Natural killer cell (primary cell): ENCODE data around the gene LYPD6B. TPM values are rescaled to one million over a fixed set of nuclear protein-coding genes. Genes with fewer than 3 reads are reported as not detected.

ENCODE experiments used
- ATAC-seq, 3 donors: fragments of 150-1000 bp in 2 of 3; fragments of 200-7000 bp in 1 of 3; cut with Tn5 transposase; 1 replicate in 1 of 3; 2 replicates in 2 of 3; pipeline ENCODE4 v1.10.0; 2021; ENCODE audit warnings: mild to moderate bottlenecking in 2 of 3, moderate library complexity in 2 of 3
- DNase-seq, 2 donors: peaks; one replicate each; pipeline versions ENCODE4 v3.0.0 to v3.0.0-alpha.2; 2013 to 2021; ENCODE audit warnings: mixed read lengths in 1 of 2
- H3K27ac ChIP-seq: one replicate; pipeline ENCODE4 v1.5.1; 2013; ENCODE audit warnings: mild to moderate bottlenecking, low read length
- H3K27me3 ChIP-seq: one replicate; pipeline ENCODE4 v1.6.1; 2013; ENCODE audit warnings: low read length; ENCODE audit not compliant: control insufficient read depth, insufficient read depth
- H3K36me3 ChIP-seq: one replicate; pipeline ENCODE4 v1.6.1; 2013; ENCODE audit warnings: low read length; ENCODE audit not compliant: control insufficient read depth, insufficient read depth
- H3K4me1 ChIP-seq: one replicate; pipeline ENCODE4 v1.6.1; 2013; ENCODE audit warnings: low read length; ENCODE audit not compliant: control insufficient read depth, insufficient read depth
- H3K4me3 ChIP-seq: one replicate; pipeline ENCODE4 v1.5.1; 2013; ENCODE audit warnings: low read length
- H3K9me3 ChIP-seq: one replicate; pipeline ENCODE4 v1.6.1; 2013; ENCODE audit warnings: low read length; ENCODE audit not compliant: control insufficient read depth, insufficient read depth
- H3K27ac Mint-ChIP-seq, 2 donors: one replicate each; pipeline ENCODE4 v1.8.0; 2022; ENCODE audit warnings: mild to moderate bottlenecking in 2 of 2, mixed read lengths in 2 of 2, moderate library complexity in 1 of 2
- H3K27me3 Mint-ChIP-seq, 2 donors: one replicate each; pipeline ENCODE4 v1.8.0; 2022; ENCODE audit warnings: low read depth in 2 of 2, mixed read lengths in 2 of 2
- H3K36me3 Mint-ChIP-seq: one replicate; pipeline ENCODE4 v1.8.0; 2022; ENCODE audit warnings: mixed read lengths
- H3K4me1 Mint-ChIP-seq, 2 donors: one replicate each; pipeline ENCODE4 v1.8.0; 2022; ENCODE audit warnings: mixed read lengths in 2 of 2
- H3K4me3 Mint-ChIP-seq: one replicate; pipeline ENCODE4 v1.8.0; 2022; ENCODE audit warnings: mild to moderate bottlenecking, moderate library complexity, mixed read lengths
- H3K9me3 Mint-ChIP-seq, 2 donors: one replicate each; pipeline ENCODE4 v1.8.0; 2022; ENCODE audit warnings: mixed read lengths in 2 of 2
- CTCF ChIP-seq: fragments of 200-600 bp; IDR thresholded peaks from one replicate; pipeline ENCODE4 v1.8.0; 2022; ENCODE audit warnings: antibody characterized with exemption
- WGBS: methylation state at CpG from one replicate; pipeline ENCODE4 v1.1.7; 2013; ENCODE audit warnings: missing lambda C conversion rate; ENCODE audit not compliant: insufficient coverage; 5-methylcytosine and 5-hydroxymethylcytosine counted together
- intact Hi-C: fragments of 100-400 bp; cut with micrococcal nuclease; formaldehyde crosslinking; loops from one replicate; pipeline ENCODE4 v1.14.2; 2022
- total RNA-seq, 4 donors: library from RNA; stranded (reverse); fragments of 120-200 nt in 1 of 4; gene quantifications; one replicate each; pipeline versions ENCODE4 v1.2.3 to v1.2.4, GENCODE V29; 2013 to 2022

Gene LYPD6B
- total RNA-seq, 3 donors from 2014 or later (not counting 1 experiment from before 2014, with no cell fraction given), result not detected

DNA sequence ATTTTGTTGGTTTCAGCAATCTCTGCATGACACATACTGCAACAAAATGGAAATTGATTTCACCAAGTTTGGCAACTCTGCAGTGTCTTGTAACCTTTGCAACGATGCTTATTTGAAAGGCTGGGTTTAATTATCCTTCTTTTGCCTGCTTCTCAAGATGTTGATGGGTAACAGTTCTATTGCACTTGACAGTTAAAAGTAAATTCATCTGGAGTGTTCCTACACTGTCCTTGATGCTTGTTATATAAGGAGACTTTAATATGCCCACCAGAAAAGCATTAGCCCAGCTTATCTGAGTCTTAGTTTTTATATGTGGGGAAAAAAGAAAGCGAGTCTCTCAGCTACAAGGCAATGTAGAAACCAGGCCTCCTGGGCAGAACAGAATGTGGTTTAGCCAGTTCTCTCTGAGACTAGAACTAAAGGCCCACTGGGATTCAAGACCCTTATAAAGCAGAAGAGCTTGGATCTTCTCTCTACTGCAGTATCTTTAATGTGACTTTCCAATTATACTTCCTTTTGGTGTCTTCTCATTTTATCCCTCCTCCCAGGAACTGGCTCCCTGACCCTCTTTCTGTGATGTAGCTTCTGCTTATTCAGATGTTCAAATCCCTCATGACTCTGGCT is 185.1 kb downstream of the LYPD6B start:
- no peaks in the 10 kb centered on the region for H3K36me3 ChIP-seq
- DNase-seq, result no peak
- 88% methylated on average over 2 of the region's 2 CpGs for WGBS
- no peak overlapping the region for H3K27ac ChIP-seq
- intact Hi-C loops, result no loop called here
- H3K4me1 ChIP-seq, result no peaks in the 10 kb centered on the region
- H3K36me3 Mint-ChIP-seq, result no peaks in the 10 kb centered on the region
- H3K9me3 ChIP-seq, result no peaks in the 10 kb centered on the region
- no peak for TF ChIP-seq CTCF
- H3K27me3 Mint-ChIP-seq, result peaks cover 0 to 4% of the 10 kb centered on the region in 2 donors
- ATAC-seq, result no peak
- no peak overlapping the region for H3K27ac Mint-ChIP-seq
- H3K4me3 Mint-ChIP-seq, result no peak overlapping the region
- no peaks in the 10 kb centered on the region for H3K4me1 Mint-ChIP-seq
- peaks cover 2 to 6% of the 10 kb centered on the region in 2 donors for H3K9me3 Mint-ChIP-seq
- H3K27me3 ChIP-seq, result no peaks in the 10 kb centered on the region
- no peak overlapping the region for H3K4me3 ChIP-seq

- peaks cover 2 to 8% of the 10 kb centered on the region in 2 donors for H3K9me3 Mint-ChIP-seq
- intact Hi-C loops, result no loop called here
- H3K4me3 Mint-ChIP-seq, result no peak overlapping the region
- no peaks in the 10 kb centered on the region for H3K4me1 Mint-ChIP-seq
- H3K4me1 ChIP-seq, result no peaks in the 10 kb centered on the region
- no peak for DNase-seq
- H3K9me3 ChIP-seq, result no peaks in the 10 kb centered on the region
- H3K4me3 ChIP-seq, result no peak overlapping the region
- no peaks in the 10 kb centered on the region for H3K36me3 Mint-ChIP-seq
- H3K27me3 Mint-ChIP-seq, result peaks cover 0 to 7% of the 10 kb centered on the region in 2 donors
- 97% methylated on average over 4 of the region's 5 CpGs for WGBS
- no peak for ATAC-seq
- no peaks in the 10 kb centered on the region for H3K36me3 ChIP-seq
- H3K27ac Mint-ChIP-seq, result no peak overlapping the region
- no peak overlapping the region for H3K27ac ChIP-seq
- TF ChIP-seq CTCF, result no peak
- H3K27me3 ChIP-seq, result no peaks in the 10 kb centered on the region
Observed at GRCh38 chr2:149224543-149224942, 186.0 kb downstream of the LYPD6B start.

DNA sequence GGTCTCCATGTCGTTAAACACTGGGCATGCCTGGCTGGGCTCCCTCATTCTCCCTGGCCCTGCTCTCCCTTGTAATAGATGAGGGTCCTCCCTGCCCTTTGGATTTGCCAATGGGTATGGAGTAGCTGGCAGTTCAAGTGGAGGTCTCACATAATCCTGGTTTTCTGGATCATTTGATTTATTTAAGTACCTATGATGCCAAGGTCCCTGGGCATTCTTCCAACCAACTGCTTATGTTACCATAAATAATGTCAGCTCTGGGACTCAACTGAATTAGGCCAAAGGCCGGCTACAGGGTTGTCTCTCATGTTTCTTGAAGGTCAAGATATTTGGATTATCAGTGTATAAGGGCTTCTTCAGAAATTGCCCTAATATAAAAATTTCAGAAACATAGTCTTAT is 186.9 kb downstream of the LYPD6B start:
- ATAC-seq (no peak), DNase-seq (no peak)
- Histone ChIP-seq H3K27me3 (no peaks in the 10 kb centered on the region), H3K36me3 (no peaks in the 10 kb centered on the region), H3K4me1 (no peaks in the 10 kb centered on the region), H3K9me3 (no peaks in the 10 kb centered on the region), H3K4me3 (no peak overlapping the region), H3K27ac (no peak overlapping the region)
- intact Hi-C loops, result no loop called here
- no peak overlapping the region for H3K4me3 Mint-ChIP-seq
- H3K4me1 Mint-ChIP-seq, result no peaks in the 10 kb centered on the region
- H3K27me3 Mint-ChIP-seq, result peaks cover 0 to 9% of the 10 kb centered on the region in 2 donors
- 86% methylated on average over 2 of the region's 2 CpGs for WGBS
- H3K27ac Mint-ChIP-seq, result no peak overlapping the region
- peaks cover 2 to 8% of the 10 kb centered on the region in 2 donors for H3K9me3 Mint-ChIP-seq
- H3K36me3 Mint-ChIP-seq, result no peaks in the 10 kb centered on the region
- no peak for TF ChIP-seq CTCF

- Histone ChIP-seq H3K27ac (no peak overlapping the region), H3K27me3 (no peaks in the 10 kb centered on the region), H3K9me3 (no peaks in the 10 kb centered on the region), H3K4me3 (no peak overlapping the region), H3K36me3 (no peaks in the 10 kb centered on the region), H3K4me1 (no peaks in the 10 kb centered on the region)
- Mint-ChIP-seq H3K4me1 (no peaks in the 10 kb centered on the region), H3K27ac (no peak overlapping the region), H3K27me3 (peaks cover 0 to 9% of the 10 kb centered on the region in 2 donors), H3K9me3 (peaks cover 2 to 8% of the 10 kb centered on the region in 2 donors), H3K4me3 (no peak overlapping the region), H3K36me3 (no peaks in the 10 kb centered on the region)
- ATAC-seq, result no peak
- no peak for DNase-seq
- intact Hi-C loops, result no loop called here
- TF ChIP-seq CTCF, result no peak
- WGBS, result 40% methylated on average over 5 of the region's 6 CpGs
Observed at GRCh38 chr2:149226790-149227189, 188.3 kb downstream of the LYPD6B start.
